Neural progenitor cell (in vitro differentiated cells): ENCODE measurements around the gene AQP11. TPM values are rescaled to one million over a fixed set of nuclear protein-coding genes. Genes with fewer than 3 reads are reported as not detected.
"Not testable (repeated sequence)": the region's sequence is repeated elsewhere in the genome, so short reads cannot be mapped to it uniquely, and the experiment has no call there.

Experiments
- DNase-seq: peaks from one replicate; pipeline ENCODE4 v3.0.0-alpha.2; 2016; ENCODE audit warnings: low spot score
- H2AFZ ChIP-seq: fragments of 200-600 bp; sonication (generic); replicated peaks from 2 replicates; pipeline ENCODE4 v1.6.1; 2016; ENCODE audit warnings: antibody characterized with exemption
- H3F3A ChIP-seq: fragments of 200-600 bp; sonication (generic); 2 replicates; pipeline ENCODE4 v1.6.1; 2016; ENCODE audit warnings: antibody characterized with exemption, low read depth
- H3K27ac ChIP-seq: fragments of 200-600 bp; sonication (generic); 2 replicates; pipeline ENCODE4 v1.5.1; 2016; ENCODE audit warnings: mild to moderate bottlenecking
- H3K27me3 ChIP-seq: fragments of 200-600 bp; sonication (generic); 2 replicates; pipeline ENCODE4 v1.6.1; 2016; ENCODE audit warnings: mild to moderate bottlenecking, moderate library complexity
- H3K36me3 ChIP-seq: fragments of 200-600 bp; sonication (generic); 2 replicates; pipeline ENCODE4 v1.5.1; 2016
- H3K4me1 ChIP-seq: fragments of 200-600 bp; sonication (generic); 2 replicates; pipeline ENCODE4 v1.6.1; 2016; ENCODE audit warnings: mixed run types
- H3K4me2 ChIP-seq: fragments of 200-600 bp; sonication (generic); 2 replicates; pipeline ENCODE4 v1.6.1; 2016
- H3K4me3 ChIP-seq: fragments of 200-600 bp; sonication (generic); 2 replicates; pipeline ENCODE4 v1.5.1; 2016
- H3K79me2 ChIP-seq: fragments of 200-600 bp; sonication (generic); 2 replicates; pipeline ENCODE4 v1.6.1; 2016; ENCODE audit warnings: low read depth
- H3K9ac ChIP-seq: fragments of 200-600 bp; sonication (generic); 2 replicates; pipeline ENCODE4 v1.6.1; 2016
- H3K9me3 ChIP-seq: fragments of 200-600 bp; sonication (generic); 2 replicates; pipeline ENCODE4 v1.5.1; 2016; ENCODE audit warnings: low read depth
- H4K20me1 ChIP-seq: fragments of 200-600 bp; sonication (generic); 2 replicates; pipeline ENCODE4 v1.6.1; 2016; ENCODE audit warnings: low read depth
- H3K27ac Mint-ChIP-seq: 3 replicates; pipeline ENCODE4 v1.8.0; 2021; ENCODE audit warnings: mixed read lengths
- H3K27me3 Mint-ChIP-seq: 2 replicates; pipeline ENCODE4 v1.8.0; 2022; ENCODE audit warnings: low read depth, mild to moderate bottlenecking, inconsistent platforms, moderate library complexity, mixed read lengths; ENCODE audit not compliant: insufficient read depth
- H3K36me3 Mint-ChIP-seq: 3 replicates; pipeline ENCODE4 v1.8.0; 2021; ENCODE audit warnings: mixed read lengths
- H3K4me1 Mint-ChIP-seq: 3 replicates; pipeline ENCODE4 v1.8.0; 2021; ENCODE audit warnings: mixed read lengths
- H3K4me3 Mint-ChIP-seq: 3 replicates; pipeline ENCODE4 v1.8.0; 2021; ENCODE audit warnings: mild to moderate bottlenecking, moderate library complexity, mixed read lengths
- H3K9me3 Mint-ChIP-seq: 3 replicates; pipeline ENCODE4 v1.8.0; 2020; ENCODE audit warnings: mixed read lengths
- CTCF ChIP-seq: fragments of 200-600 bp; sonication (generic); IDR thresholded peaks from 2 replicates; pipeline ENCODE4 v1.5.1; 2017; ENCODE audit warnings: antibody characterized with exemption, mild to moderate bottlenecking
- EZH2 ChIP-seq: fragments of 200-600 bp; sonication (generic); IDR thresholded peaks from 2 replicates; pipeline ENCODE4 v1.6.1; 2017; ENCODE audit warnings: antibody characterized with exemption, mild to moderate bottlenecking, moderate library complexity
- EZH2phosphoT487 ChIP-seq: fragments of 200-600 bp; sonication (generic); IDR thresholded peaks from 2 replicates; pipeline ENCODE4 v1.6.1; 2017; ENCODE audit warnings: antibody characterized with exemption
- total RNA-seq: library from RNA; depleted of rRNA; stranded (reverse); fragments of >200 nt; gene quantifications from 2 replicates; pipeline ENCODE4 v1.2.3, GENCODE V29; 2015; ENCODE audit warnings: low replicate concordance

AQP11 gene
- total RNA-seq, 1 donor from 2014 or later: 0.24 TPM

- Mint-ChIP-seq H3K4me3 (no peak overlapping the region), H3K27ac (peak overlapping the region; percentile 38)
- peak; percentile 80 for DNase-seq
Measured at GRCh38 chr11:77547863-77548551, 41.7 kb upstream of the AQP11 start.

DNA sequence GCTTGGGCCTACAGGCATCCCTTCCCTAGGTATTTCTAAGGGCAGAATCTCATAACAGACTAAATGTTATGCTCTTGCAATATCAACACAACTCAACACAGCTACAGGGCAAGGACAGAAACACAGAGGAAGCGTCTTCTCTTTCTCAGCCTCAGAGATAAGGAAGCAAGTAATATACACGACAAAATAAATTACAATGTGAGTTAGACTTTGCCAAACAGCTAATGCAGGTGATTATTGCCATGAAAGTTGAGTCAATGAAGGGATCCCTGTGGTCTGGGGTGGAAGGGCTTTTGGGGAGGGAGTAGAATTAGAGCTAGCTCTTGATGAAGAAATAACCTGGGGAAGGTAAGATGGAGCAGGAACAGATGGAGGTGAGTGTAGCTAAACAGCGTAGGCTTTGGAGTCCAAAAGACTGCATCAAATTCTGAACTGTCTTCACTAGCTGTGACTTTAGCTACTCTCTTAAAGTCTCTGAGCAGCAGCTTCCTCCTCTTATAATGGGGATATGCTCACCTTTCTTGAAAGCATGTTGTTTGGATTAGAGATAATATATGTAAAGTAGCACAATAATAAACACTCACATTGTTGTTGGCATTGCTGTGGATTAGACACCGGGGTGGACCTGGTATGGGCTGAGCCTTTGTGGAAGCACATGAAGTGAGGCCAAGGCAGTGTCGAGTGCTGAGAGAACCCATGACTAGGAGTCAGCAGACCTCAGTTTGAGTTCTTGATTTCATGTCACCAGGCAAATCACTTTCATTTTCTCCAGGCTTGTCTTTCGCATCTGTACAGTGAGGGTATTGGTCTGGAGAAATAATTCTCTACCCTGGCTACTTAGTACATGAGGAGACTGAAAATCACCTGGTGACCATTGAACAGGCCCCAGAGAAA lies 41.0 kb upstream of the AQP11 start:
- Histone ChIP-seq H3K9ac (no peak overlapping the region), H3K79me2 (no peaks in the 10 kb centered on the region), H3K4me1 (peaks cover 9% of the 10 kb centered on the region), H3K36me3 (no peaks in the 10 kb centered on the region), H4K20me1 (no peaks in the 10 kb centered on the region), H3K9me3 (no peaks in the 10 kb centered on the region), H3K27me3 (no peaks in the 10 kb centered on the region), H3K4me3 (no peak overlapping the region), H2AFZ (peak overlapping the region; percentile 71), H3F3A (peaks cover 9% of the 10 kb centered on the region), H3K27ac (no peak overlapping the region), H3K4me2 (no peak overlapping the region)
- Mint-ChIP-seq H3K4me1 (peaks cover 4% of the 10 kb centered on the region), H3K4me3 (no peak overlapping the region), H3K9me3 (no peaks in the 10 kb centered on the region), H3K36me3 (no peaks in the 10 kb centered on the region), H3K27ac (no peak overlapping the region), H3K27me3 (no peaks in the 10 kb centered on the region)
- DNase-seq: no peak
- TF ChIP-seq EZH2 (no peak), EZH2phosphoT487 (no peak), CTCF (no peak)

More at GRCh38 chr11:77547863-77548551, 41.7 kb upstream of the AQP11 start:
- Mint-ChIP-seq H3K4me1 (peaks cover 4% of the 10 kb centered on the region), H3K27me3 (no peaks in the 10 kb centered on the region), H3K36me3 (no peaks in the 10 kb centered on the region), H3K9me3 (no peaks in the 10 kb centered on the region)
- peak overlapping the region; percentile 14 for H3K27ac ChIP-seq
- H3K4me2 ChIP-seq: peak overlapping the region; percentile 67
- H3K27me3 ChIP-seq: no peaks in the 10 kb centered on the region
- TF ChIP-seq EZH2: no peak
- TF ChIP-seq CTCF: peak; percentile 73
- H3F3A ChIP-seq: peaks cover 9% of the 10 kb centered on the region
- H4K20me1 ChIP-seq: no peaks in the 10 kb centered on the region
- H3K4me3 ChIP-seq: peak overlapping the region; percentile 8
- H3K79me2 ChIP-seq: no peaks in the 10 kb centered on the region
- H2AFZ ChIP-seq: peak overlapping the region; percentile 71
- no peaks in the 10 kb centered on the region for H3K9me3 ChIP-seq
- no peak overlapping the region for H3K9ac ChIP-seq
- H3K4me1 ChIP-seq: peaks cover 9% of the 10 kb centered on the region
- no peaks in the 10 kb centered on the region for H3K36me3 ChIP-seq

- not testable (repeated sequence) for H3K4me1 Mint-ChIP-seq, H3K4me3 Mint-ChIP-seq, DNase-seq, H3K9me3 ChIP-seq, H2AFZ ChIP-seq, H3K9me3 Mint-ChIP-seq, H3K27ac ChIP-seq, H3K4me3 ChIP-seq, H3K27me3 Mint-ChIP-seq, H3K27ac Mint-ChIP-seq, H3K79me2 ChIP-seq, H3K9ac ChIP-seq, H3K4me1 ChIP-seq, H3F3A ChIP-seq, H3K36me3 ChIP-seq, H4K20me1 ChIP-seq, H3K36me3 Mint-ChIP-seq, H3K27me3 ChIP-seq, H3K4me2 ChIP-seq
Measured at GRCh38 chr11:77551426-77551825, 38.3 kb upstream of the AQP11 start.

DNA sequence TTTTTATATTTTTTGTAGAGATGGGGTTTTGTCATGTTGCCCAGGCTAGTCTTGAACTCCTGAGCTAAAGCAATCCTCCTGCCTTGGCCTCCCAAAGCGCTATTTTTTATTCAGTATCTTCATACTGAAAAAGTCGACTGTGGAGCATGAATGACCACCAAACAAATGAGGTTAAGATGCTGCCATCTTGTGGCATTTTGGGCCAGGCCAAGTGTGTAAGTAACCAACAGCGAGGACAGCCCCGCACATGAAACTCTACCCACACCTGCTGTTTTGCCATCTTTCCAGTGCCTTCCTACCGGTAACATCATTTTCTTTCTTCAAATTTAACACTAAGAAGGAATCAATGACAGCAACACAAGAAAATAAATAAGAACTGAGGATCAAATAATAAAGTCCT lies 32.2 kb upstream of the AQP11 start:
- H3K79me2 ChIP-seq: no peaks in the 10 kb centered on the region
- Mint-ChIP-seq H3K36me3 (no peaks in the 10 kb centered on the region), H3K9me3 (no peaks in the 10 kb centered on the region), H3K27me3 (peaks cover 2% of the 10 kb centered on the region), H3K4me1 (no peaks in the 10 kb centered on the region), H3K4me3 (no peak overlapping the region), H3K27ac (no peak overlapping the region)
- H3K27me3 ChIP-seq: no peaks in the 10 kb centered on the region
- DNase-seq: peak; percentile 65
- H3K4me2 ChIP-seq: no peak overlapping the region
- no peaks in the 10 kb centered on the region for H3K9me3 ChIP-seq
- H2AFZ ChIP-seq: no peak overlapping the region
- H3K4me1 ChIP-seq: no peaks in the 10 kb centered on the region
- TF ChIP-seq CTCF (peak; percentile 53), EZH2phosphoT487 (no peak)
- no peak overlapping the region for H3K9ac ChIP-seq
- no peaks in the 10 kb centered on the region for H3F3A ChIP-seq
- no peak overlapping the region for H3K4me3 ChIP-seq
- H3K27ac ChIP-seq: no peak overlapping the region
- no peaks in the 10 kb centered on the region for H3K36me3 ChIP-seq
- no peaks in the 10 kb centered on the region for H4K20me1 ChIP-seq
